Measurements from ENCODE around the gene NCOA3.

- TF ChIP-seq BACH1 (IDR thresholded peaks at IDR 0.05; ENCODE audit: low read length): no peak
- no peak for TF ChIP-seq KDM4A (IDR thresholded peaks at IDR 0.05; ENCODE audit: low read depth, low read length, severe bottlenecking)
- no peak for TF ChIP-seq EZH2 (IDR thresholded peaks at IDR 0.05; ENCODE audit: low read depth, low read length, severe bottlenecking)
- no peak for TF ChIP-seq TAF1 (IDR thresholded peaks at IDR 0.05; ENCODE audit: low read depth, low read length)
- no peak for TF ChIP-seq POLR2A (IDR thresholded peaks at IDR 0.05; ENCODE audit: control extremely low read depth in 1 of 2, low read depth in 2 of 2, low read length in 2 of 2)
- no peak for TF ChIP-seq CTCF (IDR thresholded peaks at IDR 0.05; ENCODE audit: control extremely low read depth in 1 of 3, insufficient read depth in 1 of 3, low read depth in 1 of 3, low read length in 3 of 3)
- no peak for TF ChIP-seq JUND (IDR thresholded peaks at IDR 0.05; ENCODE audit: low read length)
- no peak for TF ChIP-seq POLR2AphosphoS5 (IDR thresholded peaks at IDR 0.05; ENCODE audit: low read depth, low read length)
- TF ChIP-seq YY1 (IDR thresholded peaks at IDR 0.05; ENCODE audit: low read depth, low read length): no peak
- TF ChIP-seq MAX (IDR thresholded peaks at IDR 0.05): no peak
- TF ChIP-seq SP2 (IDR thresholded peaks at IDR 0.05; ENCODE audit: low read length): no peak
- TF ChIP-seq FOSL1 (IDR thresholded peaks at IDR 0.05; ENCODE audit: insufficient read depth, low read depth, low read length): no peak
- TF ChIP-seq RNF2 (IDR thresholded peaks at IDR 0.05; ENCODE audit: borderline replicate concordance, low read depth, low read length, missing control alignments, poor library complexity, severe bottlenecking): no peak
Measured at GRCh38 chr20:47631078-47631477, 129.4 kb downstream of the NCOA3 start.
